Heart left ventricle (tissue), 16 donors: ENCODE data around the gene ANKS3. TPM values are rescaled to one million over a fixed set of nuclear protein-coding genes. Genes with fewer than 3 reads are reported as not detected.

ENCODE experiments used
- ATAC-seq, 4 donors: fragments of 200-7000 bp; cut with Tn5 transposase; one replicate each; pipeline ENCODE4 v1.9.1; 2020 to 2022; ENCODE audit warnings: moderate library complexity in 4 of 4, mild to moderate bottlenecking in 3 of 4, moderate number of reproducible peaks in 1 of 4
- DNase-seq, 5 donors: peaks; one replicate each; pipeline ENCODE4 v3.0.0-alpha.2; 2020
- H3K27ac ChIP-seq, 12 donors: fragments of 200-600 bp; sonication (generic) in 4 of 12; one replicate each; pipeline versions ENCODE4 v1.5.0 to v1.8.0; 2016 to 2022; ENCODE audit warnings: mild to moderate bottlenecking in 2 of 12
- H3K27me3 ChIP-seq, 9 donors: fragments of 200-600 bp; sonication (generic) in 2 of 9; one replicate each; pipeline versions ENCODE4 v1.5.1 to v1.8.0; 2016 to 2022; ENCODE audit warnings: mild to moderate bottlenecking in 3 of 9
- H3K36me3 ChIP-seq, 9 donors: fragments of 200-600 bp; sonication (generic) in 2 of 9; one replicate each; pipeline versions ENCODE4 v1.5.0 to v1.8.0; 2018 to 2022; ENCODE audit warnings: mild to moderate bottlenecking in 2 of 9
- H3K4me1 ChIP-seq, 12 donors: fragments of 200-600 bp; sonication (generic) in 4 of 12; one replicate each; pipeline versions ENCODE4 v1.5.0 to v1.8.0; 2016 to 2022; ENCODE audit warnings: mild to moderate bottlenecking in 3 of 12
- H3K4me3 ChIP-seq, 12 donors: fragments of 200-600 bp; sonication (generic) in 4 of 12; one replicate each; pipeline versions ENCODE4 v1.5.0 to v1.8.0; 2017 to 2022; ENCODE audit warnings: mild to moderate bottlenecking in 9 of 12, moderate library complexity in 4 of 12
- H3K9me3 ChIP-seq, 12 donors: fragments of 200-600 bp; sonication (generic) in 4 of 12; one replicate each; pipeline versions ENCODE4 v1.5.0 to v1.8.0; 2016 to 2022; ENCODE audit warnings: mild to moderate bottlenecking in 1 of 12
- CTCF ChIP-seq, 12 donors: fragments of 200-600 bp; sonication (generic) in 4 of 12; IDR thresholded peaks; one replicate each; pipeline versions ENCODE4 v1.5.0 to v1.8.0; 2018 to 2022; ENCODE audit warnings: antibody characterized with exemption in 12 of 12, mild to moderate bottlenecking in 5 of 12
- POLR2A ChIP-seq, 2 donors: fragments of 450-650 bp; IDR thresholded peaks; one replicate each; pipeline ENCODE4 v1.6.1; 2017; ENCODE audit warnings: antibody characterized with exemption in 2 of 2, mild to moderate bottlenecking in 2 of 2, moderate library complexity in 2 of 2
- WGBS, 4 donors: extraction: QIAGEN DNeasy Blood & Tissue Kit in 2 of 4; methylation state at CpG; one replicate each; pipeline versions ENCODE4 v1.1.5 to v1.1.7; 2013 to 2018; 5-methylcytosine and 5-hydroxymethylcytosine counted together
- intact Hi-C, 10 donors: fragments of 100-400 bp; cut with DNase I; formaldehyde crosslinking; loops; one replicate each; pipeline versions ENCODE4 v1.11.1 to v1.14.2; 2022
- polyA plus RNA-seq, 2 donors: library from polyadenylated mRNA; stranded (reverse); fragments of 200-250 nt; gene quantifications; one replicate each; pipeline ENCODE4 v1.2.3, GENCODE V29; 2013
- total RNA-seq, 9 donors: library from RNA; depleted of rRNA in 2 of 9; stranded (reverse); fragments of >200 nt in 2 of 9; fragmentation: NEBNext Ultra II Directional in 3 of 9; extraction: Animal tissue kit (Norgen Biotek cat#: 25700) in 3 of 9; gene quantifications; one replicate each; pipeline versions ENCODE4 v1.1.0 to v1.2.4, GENCODE V29; 2016 to 2023
- donor health status: ischemic (EF 13 %, LVEDD 7.1; RV severe dilation, severe dysfunction).
- donor health status: healthy with polysubstance abuse.
- donor health status: DM: no; HTN: yes; CAD: no.
- donor health status: DM: no; HTN: no; CAD: no.
- donor health status: ischemic (EF 25% LVEDD 6.9; RV normal size, moderate dysfunction).
- donor health status: ischemic (EF 25% LVEDD 5.7; RV mildly dilated, moderate dysfunction).
- donor health status: healthy.
- donor health status: DM: yes; HTN: yes; CAD: no.
- donor health status: ischemic (EF 35%, LVEDD 5.7; RV mildly dilated, moderate dysfunction).
- donor health status: nonischemic (EF 11% LVEDD 7.7; RV severe dilation, severe dysfunction).
- donor health status: DM: yes; HTN: yes; CAD: no.
- donor health status: PGD.
- donor health status: ischemic (EF 29% LVEDD 5.4; RV normal size, mild dysfunction).
- donor health status: nonischemic (EF 23%, LVEDD 6.1; RV moderate dilation, normal function).

The ANKS3 gene
- total and polyA plus RNA-seq, 11 donors, result 5.1 to 12.7 (median 9.2) TPM

GRCh38 chr16:4746991-4747574 lies 13.0 kb upstream of the ANKS3 start:
- H3K36me3 ChIP-seq, result peaks cover 0 to 31% (median 26%) of the 10 kb centered on the region in 9 donors
- H3K4me3 ChIP-seq, result no peak overlapping the region
- 55 to 63% (median 58%) methylated on average over 15 of the region's 15 CpGs for WGBS, 4 donors
- TF ChIP-seq POLR2A (IDR thresholded peaks at IDR 0.05), result no peak
- TF ChIP-seq CTCF (IDR thresholded peaks at IDR 0.05), result no peak
- peak in 2 of 4 donors; percentile 9 to 17 for ATAC-seq
- H3K27me3 ChIP-seq, result no peaks in the 10 kb centered on the region
- DNase-seq, result no peak
- no peaks in the 10 kb centered on the region for H3K9me3 ChIP-seq
- intact Hi-C loops, result no loop called here
- H3K27ac ChIP-seq, result peak overlapping the region in 1 of 12 donors; percentile 24
- peaks cover 0 to 15% (median 4%) of the 10 kb centered on the region in 12 donors for H3K4me1 ChIP-seq

GRCh38 chr16:4746215-4746614 lies 12.1 kb upstream of the ANKS3 start:
- no peaks in the 10 kb centered on the region for H3K9me3 ChIP-seq
- intact Hi-C loops, result no loop called here
- H3K27me3 ChIP-seq, result no peaks in the 10 kb centered on the region
- DNase-seq (no peak), ATAC-seq (no peak)
- peaks cover 0 to 15% (median 4%) of the 10 kb centered on the region in 12 donors for H3K4me1 ChIP-seq
- H3K4me3 ChIP-seq, result no peak overlapping the region
- 74 to 81% (median 78%) methylated on average over 8 of the region's 8 CpGs for WGBS, 4 donors
- no peak overlapping the region for H3K27ac ChIP-seq
- TF ChIP-seq CTCF (IDR thresholded peaks at IDR 0.05), result no peak
- no peak for TF ChIP-seq POLR2A (IDR thresholded peaks at IDR 0.05)
- H3K36me3 ChIP-seq, result peaks cover 0 to 23% (median 18%) of the 10 kb centered on the region in 9 donors

GRCh38 chr16:4745274-4745569 lies 11.2 kb upstream of the ANKS3 start:
- Histone ChIP-seq H3K4me3 (no peak overlapping the region), H3K27me3 (no peaks in the 10 kb centered on the region), H3K27ac (no peak overlapping the region), H3K9me3 (no peaks in the 10 kb centered on the region), H3K36me3 (peaks cover 0 to 14% (median 9%) of the 10 kb centered on the region in 9 donors), H3K4me1 (peaks cover 0 to 15% (median 4%) of the 10 kb centered on the region in 12 donors)
- 85 to 90% (median 87%) methylated on average over 3 of the region's 3 CpGs for WGBS, 4 donors
- no peak for DNase-seq
- no peak for ATAC-seq
- intact Hi-C loops, result no loop called here
- TF ChIP-seq CTCF (IDR thresholded peaks at IDR 0.05), result no peak
- no peak for TF ChIP-seq POLR2A (IDR thresholded peaks at IDR 0.05)

- peaks cover 0 to 9% (median 5%) of the 10 kb centered on the region in 9 donors for H3K36me3 ChIP-seq
Measured at GRCh38 chr16:4744555-4745273, 10.6 kb upstream of the ANKS3 start.

More at GRCh38 chr16:4744555-4745273, 10.6 kb upstream of the ANKS3 start:
- TF ChIP-seq POLR2A (IDR thresholded peaks at IDR 0.05) (no peak), CTCF (IDR thresholded peaks at IDR 0.05) (no peak)
- DNase-seq (no peak), ATAC-seq (no peak)
- no peaks in the 10 kb centered on the region for H3K9me3 ChIP-seq
- no peaks in the 10 kb centered on the region for H3K27me3 ChIP-seq
- intact Hi-C loops, result no loop called here
- H3K27ac ChIP-seq, result no peak overlapping the region
- 72 to 79% (median 78%) methylated on average over 11 to 13 of the region's 13 CpGs for WGBS, 4 donors
- no peak overlapping the region for H3K4me3 ChIP-seq
- H3K4me1 ChIP-seq, result peaks cover 0 to 15% (median 4%) of the 10 kb centered on the region in 12 donors
